MCF 10A (cell line): ENCODE data around the gene P2RX5. TPM values are rescaled to one million over a fixed set of nuclear protein-coding genes. Genes with fewer than 3 reads are reported as not detected.

Experiments used
- BruUV-seq: library from RNA; stranded (reverse); fragments of 400-500 nt; replicated peaks from 2 replicates; lab custom pipeline; 2021; lab: Mats Ljungman, UMichigan
- CTCF ChIA-PET: fragments of 300-600 bp; sonication (Branson Sonifier 250); formaldehyde crosslinking; extraction: SDS; loops from one replicate; lab custom pipeline; 2021; ENCODE audit warnings: antibody characterized with exemption, inconsistent platforms; lab: Yijun Ruan, JAX
- POLR2A ChIA-PET: fragments of 300-600, 350-650 bp; sonication (Branson Sonifier 250); formaldehyde crosslinking; extraction: SDS; loops from one replicate; lab custom pipeline; 2020; ENCODE audit warnings: antibody characterized with exemption, inconsistent platforms; lab: Yijun Ruan, JAX
- DNase-seq: peaks from one replicate; pipeline ENCODE4 v3.0.0-alpha.2; 2018; ENCODE audit not compliant: unreplicated experiment
- H3K27ac Mint-ChIP-seq: one replicate; pipeline ENCODE4 v1.8.0; 2022; ENCODE audit warnings: mild to moderate bottlenecking, low read depth, mixed read lengths; ENCODE audit not compliant: unreplicated experiment
- H3K27me3 Mint-ChIP-seq: one replicate; pipeline ENCODE4 v1.8.0; 2022; ENCODE audit warnings: mixed read lengths; ENCODE audit not compliant: insufficient read depth, unreplicated experiment
- H3K36me3 Mint-ChIP-seq: one replicate; pipeline ENCODE4 v1.8.0; 2022; ENCODE audit warnings: mild to moderate bottlenecking, moderate library complexity, mixed read lengths; ENCODE audit not compliant: insufficient read depth, unreplicated experiment
- H3K4me1 Mint-ChIP-seq: one replicate; pipeline ENCODE4 v1.8.0; 2022; ENCODE audit warnings: mixed read lengths; ENCODE audit not compliant: insufficient read depth, unreplicated experiment
- H3K4me3 Mint-ChIP-seq: one replicate; pipeline ENCODE4 v1.8.0; 2022; ENCODE audit warnings: mild to moderate bottlenecking, moderate library complexity, mixed read lengths; ENCODE audit not compliant: unreplicated experiment
- H3K9me3 Mint-ChIP-seq: one replicate; pipeline ENCODE4 v1.8.0; 2022; ENCODE audit warnings: mixed read lengths; ENCODE audit not compliant: unreplicated experiment
- intact Hi-C: fragments of 100-400 bp; cut with micrococcal nuclease; formaldehyde crosslinking; loops from 2 replicates; pipeline ENCODE4 v1.14.1; 2022
- total RNA-seq: library from RNA; stranded (reverse); gene quantifications from 2 replicates; pipeline ENCODE4 v1.2.3, GENCODE V29; 2022
- TF ChIP-seq, protein P1 (sequence below): fragments of 200-600 bp; IDR thresholded peaks from one replicate; pipeline ENCODE4 v1.8.0; 2022; ENCODE audit warnings: antibody characterized with exemption, mild to moderate bottlenecking; ENCODE audit not compliant: unreplicated experiment

P2RX5 gene
- total RNA-seq, 1 experiment from 2014 or later: 4.9 TPM

GRCh38 chr17:3723188-3723555 is 27.2 kb upstream of the P2RX5 start:
- DNase-seq: no peak
- TF ChIP-seq, protein P1, sequence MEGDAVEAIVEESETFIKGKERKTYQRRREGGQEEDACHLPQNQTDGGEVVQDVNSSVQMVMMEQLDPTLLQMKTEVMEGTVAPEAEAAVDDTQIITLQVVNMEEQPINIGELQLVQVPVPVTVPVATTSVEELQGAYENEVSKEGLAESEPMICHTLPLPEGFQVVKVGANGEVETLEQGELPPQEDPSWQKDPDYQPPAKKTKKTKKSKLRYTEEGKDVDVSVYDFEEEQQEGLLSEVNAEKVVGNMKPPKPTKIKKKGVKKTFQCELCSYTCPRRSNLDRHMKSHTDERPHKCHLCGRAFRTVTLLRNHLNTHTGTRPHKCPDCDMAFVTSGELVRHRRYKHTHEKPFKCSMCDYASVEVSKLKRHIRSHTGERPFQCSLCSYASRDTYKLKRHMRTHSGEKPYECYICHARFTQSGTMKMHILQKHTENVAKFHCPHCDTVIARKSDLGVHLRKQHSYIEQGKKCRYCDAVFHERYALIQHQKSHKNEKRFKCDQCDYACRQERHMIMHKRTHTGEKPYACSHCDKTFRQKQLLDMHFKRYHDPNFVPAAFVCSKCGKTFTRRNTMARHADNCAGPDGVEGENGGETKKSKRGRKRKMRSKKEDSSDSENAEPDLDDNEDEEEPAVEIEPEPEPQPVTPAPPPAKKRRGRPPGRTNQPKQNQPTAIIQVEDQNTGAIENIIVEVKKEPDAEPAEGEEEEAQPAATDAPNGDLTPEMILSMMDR: no peak
- ChIA-PET CTCF (interaction anchor here (0.6 to 2.9 kb wide), 5 partner anchors 15 to 912 kb away, joined by 3 to 28 read pairs (median 4); no protein-coding TSS in a partner anchor), POLR2A (interaction anchor here (0.6 to 2.4 kb wide), 12 partner anchors 10 to 170 kb away, joined by 3 to 27 read pairs (median 5); partner anchors contain the start of genes CAMKK1, CTNS, NCBP3 and P2RX5)
- peak overlapping the region; percentile 75 for H3K4me3 Mint-ChIP-seq
- H3K27me3 Mint-ChIP-seq: no peaks in the 10 kb centered on the region
- peaks cover 33% of the 10 kb centered on the region for H3K4me1 Mint-ChIP-seq
- no peaks in the 10 kb centered on the region for H3K9me3 Mint-ChIP-seq
- BruUV-seq: TSS peak; percentile 69
- intact Hi-C loops: no loop called here
- H3K27ac Mint-ChIP-seq: peak overlapping the region; percentile 20
- peaks cover 30% of the 10 kb centered on the region for H3K36me3 Mint-ChIP-seq

- Mint-ChIP-seq H3K9me3 (no peaks in the 10 kb centered on the region), H3K4me3 (peak overlapping the region; percentile 75), H3K36me3 (peaks cover 34% of the 10 kb centered on the region), H3K27me3 (no peaks in the 10 kb centered on the region), H3K27ac (peak overlapping the region; percentile 20), H3K4me1 (peaks cover 33% of the 10 kb centered on the region)
- CTCF ChIA-PET: interaction anchor here (0.8 to 2.9 kb wide), 6 partner anchors 10 to 124 kb away, joined by 3 to 28 read pairs (median 4); no protein-coding TSS in a partner anchor
- TF ChIP-seq, protein P1: no peak
- POLR2A ChIA-PET: interaction anchor here (0.6 to 2.4 kb wide), 11 partner anchors 9 to 167 kb away, joined by 3 to 27 read pairs (median 5); partner anchors contain the start of genes CTNS, NCBP3, P2RX5 and SHPK
- intact Hi-C loops: no loop called here
- no TSS peak for BruUV-seq
- DNase-seq: peak; percentile 25
Measured at GRCh38 chr17:3722716-3723115, 26.8 kb upstream of the P2RX5 start.

GRCh38 chr17:3719265-3719664 is 23.3 kb upstream of the P2RX5 start:
- H3K27me3 Mint-ChIP-seq: no peaks in the 10 kb centered on the region
- peaks cover 62% of the 10 kb centered on the region for H3K36me3 Mint-ChIP-seq
- intact Hi-C loops: no loop called here
- CTCF ChIA-PET: interaction anchor here (0.6 kb wide), 2 partner anchors 20 to 322 kb away, joined by 3 read pairs; no protein-coding TSS in a partner anchor
- BruUV-seq: no TSS peak
- TF ChIP-seq, protein P1: no peak
- POLR2A ChIA-PET: interaction anchor here (0.7 to 1.6 kb wide), 2 partner anchors 145 to 423 kb away, joined by 4 to 5 read pairs; partner anchors contain the start of genes CYB5D2 and ZZEF1
- no peaks in the 10 kb centered on the region for H3K9me3 Mint-ChIP-seq
- no peak overlapping the region for H3K4me3 Mint-ChIP-seq
- no peak for DNase-seq
- H3K27ac Mint-ChIP-seq: no peak overlapping the region
- peaks cover 23% of the 10 kb centered on the region for H3K4me1 Mint-ChIP-seq

DNA sequence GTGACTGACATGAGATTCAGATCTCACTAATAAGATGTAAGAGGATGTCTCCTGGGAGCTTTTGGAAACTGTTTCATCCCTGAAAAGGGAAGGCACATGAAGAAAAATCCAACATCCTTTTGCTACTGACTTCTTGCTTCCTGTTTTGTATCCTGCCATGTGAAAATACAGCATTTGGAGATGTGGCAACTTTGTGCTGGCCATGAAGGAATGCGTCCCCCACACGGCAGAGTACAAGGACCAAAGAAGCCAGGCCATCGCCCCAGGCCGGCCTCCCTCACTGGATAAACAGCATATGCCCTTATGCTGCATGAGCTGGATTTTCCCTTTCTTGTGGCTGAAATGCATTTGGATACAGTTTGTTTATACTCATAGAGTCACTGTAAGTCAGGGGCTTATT is 22.2 kb upstream of the P2RX5 start:
- CTCF ChIA-PET: no interaction called here
- TF ChIP-seq, protein P1: no peak
- Mint-ChIP-seq H3K4me1 (peaks cover 23% of the 10 kb centered on the region), H3K27me3 (no peaks in the 10 kb centered on the region), H3K4me3 (no peak overlapping the region), H3K36me3 (peaks cover 67% of the 10 kb centered on the region), H3K9me3 (no peaks in the 10 kb centered on the region), H3K27ac (no peak overlapping the region)
- BruUV-seq: no TSS peak
- POLR2A ChIA-PET: interaction anchor here (0.6 kb wide), 1 partner anchor 1382 kb away, joined by 3 read pairs; the partner anchor contains the start of gene TSR1
- intact Hi-C loops: no loop called here
- DNase-seq: no peak
